Activated CD8-positive, alpha-beta memory T cell treated with anti-CD3 and anti-CD28 coated beads for 48 hours (primary cell): ENCODE data around the gene SPSB2.
"Not testable (repeated sequence)": the region's sequence is repeated elsewhere in the genome, so short reads cannot be mapped to it uniquely, and the experiment has no call there.

Source experiments
- DNase-seq, 3 experiments: peaks; one replicate each; pipeline ENCODE4 v3.0.0-alpha.2; 2020; ENCODE audit warnings: low read depth in 2 of 3, low spot score in 2 of 3

SPSB2 gene, protein sequence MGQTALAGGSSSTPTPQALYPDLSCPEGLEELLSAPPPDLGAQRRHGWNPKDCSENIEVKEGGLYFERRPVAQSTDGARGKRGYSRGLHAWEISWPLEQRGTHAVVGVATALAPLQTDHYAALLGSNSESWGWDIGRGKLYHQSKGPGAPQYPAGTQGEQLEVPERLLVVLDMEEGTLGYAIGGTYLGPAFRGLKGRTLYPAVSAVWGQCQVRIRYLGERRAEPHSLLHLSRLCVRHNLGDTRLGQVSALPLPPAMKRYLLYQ

DNA sequence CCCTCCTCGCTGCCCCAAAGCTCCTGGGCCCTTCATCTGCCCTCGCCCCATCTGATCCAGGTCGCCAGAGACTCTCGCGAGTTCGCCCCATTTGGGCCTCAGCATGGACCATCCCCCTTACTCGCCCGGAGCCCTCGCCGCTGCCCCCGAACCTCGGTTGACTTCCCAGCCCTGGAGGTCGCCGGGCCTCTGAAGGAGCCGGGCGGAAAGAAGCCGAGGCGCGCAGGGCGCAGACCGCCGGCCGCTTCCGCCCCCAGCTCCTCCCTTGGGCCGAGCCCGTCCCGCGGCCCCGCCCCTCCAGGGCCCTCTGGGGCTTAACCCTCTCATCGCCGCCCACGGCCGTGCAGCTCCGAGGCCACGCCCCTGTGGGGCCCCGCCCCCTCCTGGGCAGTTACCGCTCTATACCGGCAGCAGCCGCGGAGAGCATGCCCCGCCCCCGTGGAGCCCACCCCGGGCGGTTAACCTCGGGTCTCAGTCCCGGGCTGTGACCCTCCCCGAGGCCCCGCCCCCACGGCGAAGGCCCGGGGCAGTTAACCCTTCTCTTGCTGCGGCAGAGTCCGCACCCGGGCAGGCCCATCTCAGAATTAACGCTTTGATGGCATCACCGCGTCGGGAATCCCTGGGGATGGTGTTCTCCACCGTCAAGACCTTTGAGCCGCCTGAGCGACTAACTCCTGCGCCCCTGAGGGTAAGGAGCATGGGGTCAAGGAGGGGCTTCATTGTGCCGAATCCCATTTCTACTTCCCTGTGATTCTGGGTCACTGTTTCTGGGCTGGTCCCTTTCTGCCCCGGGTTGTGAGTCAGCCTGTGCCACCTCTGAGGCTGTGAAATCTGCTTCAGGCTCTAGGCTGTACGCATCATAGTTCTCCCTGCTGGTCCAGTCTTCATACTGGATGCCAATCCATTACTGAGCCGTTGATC, at the start of gene SPSB2:
Gene SPSB2, minus strand, starts transcription at position 210 of the 921 bp plus-strand sequence. CDS start 402 bp downstream, outside the sequence.
- DNase-seq: peak; percentile 94 to 100 (median 98)

DNA sequence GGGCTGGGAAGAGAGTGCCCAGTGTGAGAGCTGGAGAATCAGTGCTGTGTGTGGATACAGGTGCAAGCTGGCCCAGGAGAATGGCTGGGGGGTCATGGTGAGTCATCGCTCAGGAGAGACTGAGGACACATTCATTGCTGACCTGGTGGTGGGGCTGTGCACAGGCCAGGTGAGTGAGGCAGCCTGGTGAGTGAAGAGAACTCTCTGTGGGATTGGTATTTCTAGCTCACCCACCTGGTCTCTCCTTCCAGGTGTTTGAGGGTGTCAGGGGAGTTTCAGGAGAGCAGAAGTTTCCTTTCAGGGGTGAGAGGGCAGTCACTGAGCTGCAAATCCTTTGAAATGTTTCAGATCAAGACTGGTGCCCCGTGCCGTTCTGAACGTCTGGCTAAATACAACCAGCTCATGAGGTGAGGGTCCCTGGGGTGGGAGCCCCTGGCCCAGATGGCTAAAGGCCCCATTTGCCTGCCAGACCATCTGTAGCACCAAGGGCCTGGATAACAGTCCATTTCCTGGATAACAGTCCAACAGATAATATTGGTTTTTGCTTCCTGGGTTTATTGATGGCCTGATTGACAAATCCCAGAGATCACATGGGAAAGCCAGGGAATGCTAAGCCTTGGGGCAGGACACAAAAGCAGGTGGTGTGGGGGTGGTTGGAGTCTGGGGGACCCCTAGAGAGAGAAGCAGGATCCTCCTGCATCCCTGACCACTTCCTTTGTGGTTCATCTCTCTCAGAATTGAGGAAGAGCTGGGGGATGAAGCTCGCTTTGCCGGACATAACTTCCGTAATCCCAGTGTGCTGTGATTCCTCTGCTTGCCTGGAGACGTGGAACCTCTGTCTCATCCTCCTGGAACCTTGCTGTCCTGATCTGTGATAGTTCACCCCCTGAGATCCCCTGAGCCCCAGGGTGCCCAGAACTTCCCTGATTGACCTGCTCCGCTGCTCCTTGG, 49.2 kb upstream of the SPSB2 start:
- DNase-seq: no peak

DNA sequence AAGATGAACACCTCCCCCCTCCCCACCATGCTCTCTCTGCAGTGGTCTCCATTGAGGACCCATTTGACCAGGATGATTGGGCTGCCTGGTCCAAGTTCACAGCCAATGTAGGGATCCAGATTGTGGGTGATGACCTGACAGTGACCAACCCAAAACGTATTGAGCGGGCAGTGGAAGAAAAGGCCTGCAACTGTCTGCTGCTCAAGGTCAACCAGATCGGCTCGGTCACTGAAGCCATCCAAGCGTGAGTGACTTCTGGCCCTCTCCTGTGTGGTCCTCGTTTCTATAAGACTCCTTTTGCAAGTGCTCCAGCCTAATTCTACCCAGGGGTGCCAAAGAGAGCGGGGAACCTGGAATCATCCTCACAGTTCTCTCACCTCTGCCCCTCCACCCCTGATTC, 48.4 kb upstream of the SPSB2 start:
- no peak for DNase-seq

DNA sequence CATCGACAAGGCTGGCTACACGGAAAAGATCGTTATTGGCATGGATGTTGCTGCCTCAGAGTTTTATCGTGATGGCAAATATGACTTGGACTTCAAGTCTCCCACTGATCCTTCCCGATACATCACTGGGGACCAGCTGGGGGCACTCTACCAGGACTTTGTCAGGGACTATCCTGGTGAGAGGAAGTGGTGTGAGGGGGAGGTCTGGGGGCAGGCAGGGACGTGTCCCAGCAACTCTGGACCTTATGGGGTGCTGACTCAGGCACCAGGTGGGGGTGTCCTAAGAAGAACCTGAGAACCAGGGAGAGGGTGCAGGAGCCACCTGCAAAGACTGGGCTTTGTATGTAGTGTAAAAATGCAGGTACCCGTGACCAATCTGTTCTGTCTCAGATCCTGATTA, 46.5 kb upstream of the SPSB2 start:
- no peak for DNase-seq

DNA sequence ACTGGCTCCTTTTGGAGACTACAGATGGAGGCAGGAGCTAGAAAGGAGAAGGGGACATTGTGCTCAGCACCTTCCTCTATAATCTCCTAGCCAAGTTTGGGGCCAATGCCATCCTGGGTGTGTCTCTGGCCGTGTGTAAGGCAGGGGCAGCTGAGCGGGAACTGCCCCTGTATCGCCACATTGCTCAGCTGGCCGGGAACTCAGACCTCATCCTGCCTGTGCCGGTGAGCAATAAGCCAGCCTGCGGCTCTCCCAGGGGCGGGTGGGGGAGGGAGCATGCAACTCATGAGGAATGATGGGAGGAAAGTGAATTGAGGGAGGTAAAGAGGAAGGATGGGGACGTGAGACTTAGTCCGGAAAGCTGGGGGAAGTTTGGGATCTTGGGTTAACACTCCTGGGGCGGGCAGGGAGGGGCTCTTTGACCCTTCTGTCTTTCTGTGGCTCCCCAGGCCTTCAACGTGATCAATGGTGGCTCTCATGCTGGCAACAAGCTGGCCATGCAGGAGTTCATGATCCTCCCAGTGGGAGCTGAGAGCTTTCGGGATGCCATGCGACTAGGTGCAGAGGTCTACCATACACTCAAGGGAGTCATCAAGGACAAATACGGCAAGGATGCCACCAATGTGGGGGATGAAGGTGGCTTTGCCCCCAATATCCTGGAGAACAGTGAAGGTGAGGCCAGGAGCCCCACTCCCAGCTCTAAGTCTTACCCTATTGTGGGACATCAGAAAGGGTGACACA, 44.6 kb upstream of the SPSB2 start:
- no peak for DNase-seq

DNA sequence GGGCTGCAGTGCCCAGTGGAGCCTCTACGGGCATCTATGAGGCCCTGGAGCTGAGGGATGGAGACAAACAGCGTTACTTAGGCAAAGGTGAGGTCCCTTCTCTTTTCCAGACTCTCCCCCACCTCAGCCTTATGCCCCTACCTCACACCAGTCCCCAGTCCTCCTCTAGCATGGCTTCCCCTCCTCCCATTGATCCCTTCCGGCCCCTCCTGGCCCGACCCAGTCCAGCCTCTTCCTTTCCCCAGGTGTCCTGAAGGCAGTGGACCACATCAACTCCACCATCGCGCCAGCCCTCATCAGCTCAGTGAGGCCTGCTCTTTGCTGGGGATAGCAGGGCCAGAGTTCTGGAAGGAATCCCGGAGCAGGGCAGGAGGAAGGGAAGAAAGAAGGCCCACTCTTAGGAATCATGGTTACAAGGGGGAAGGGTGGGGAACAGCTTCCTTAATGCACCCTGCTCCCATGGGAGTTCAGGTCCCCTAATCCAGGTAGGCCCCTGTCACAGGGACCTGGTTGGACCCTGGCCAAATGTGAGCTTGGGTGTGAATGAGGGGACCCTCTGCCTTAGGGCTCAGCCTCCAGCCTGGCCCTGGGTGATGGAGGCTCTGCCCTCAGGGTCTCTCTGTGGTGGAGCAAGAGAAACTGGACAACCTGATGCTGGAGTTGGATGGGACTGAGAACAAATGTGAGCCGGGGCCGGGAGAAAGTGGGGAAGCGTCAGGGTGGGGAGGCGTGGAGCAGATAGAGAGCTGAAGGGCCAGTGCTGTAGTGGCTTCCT, 43.5 kb upstream of the SPSB2 start:
- DNase-seq: no peak

DNA sequence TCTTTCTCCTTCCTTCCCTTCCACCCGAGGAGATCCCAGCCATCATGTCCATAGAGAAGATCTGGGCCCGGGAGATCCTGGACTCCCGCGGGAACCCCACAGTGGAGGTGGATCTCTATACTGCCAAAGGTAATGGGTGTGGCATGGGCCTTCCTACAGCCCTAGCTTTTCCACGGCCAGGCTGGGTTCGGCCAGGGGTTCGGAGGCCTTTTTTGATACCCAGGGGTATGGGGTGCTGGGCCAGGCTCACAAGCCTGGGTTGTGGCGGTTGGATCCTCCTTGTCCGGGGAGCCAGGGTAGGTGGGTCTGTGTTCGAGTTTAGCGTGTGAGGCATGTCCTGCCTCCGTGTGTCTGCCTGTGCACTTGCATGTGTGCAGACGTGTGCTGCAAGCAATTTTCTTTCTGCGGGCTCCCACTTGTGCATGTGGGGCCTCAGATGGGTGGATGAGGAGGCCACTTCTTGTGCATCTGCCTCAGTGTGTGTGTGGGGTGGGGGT, 42.7 kb upstream of the SPSB2 start:
- no peak for DNase-seq

DNA sequence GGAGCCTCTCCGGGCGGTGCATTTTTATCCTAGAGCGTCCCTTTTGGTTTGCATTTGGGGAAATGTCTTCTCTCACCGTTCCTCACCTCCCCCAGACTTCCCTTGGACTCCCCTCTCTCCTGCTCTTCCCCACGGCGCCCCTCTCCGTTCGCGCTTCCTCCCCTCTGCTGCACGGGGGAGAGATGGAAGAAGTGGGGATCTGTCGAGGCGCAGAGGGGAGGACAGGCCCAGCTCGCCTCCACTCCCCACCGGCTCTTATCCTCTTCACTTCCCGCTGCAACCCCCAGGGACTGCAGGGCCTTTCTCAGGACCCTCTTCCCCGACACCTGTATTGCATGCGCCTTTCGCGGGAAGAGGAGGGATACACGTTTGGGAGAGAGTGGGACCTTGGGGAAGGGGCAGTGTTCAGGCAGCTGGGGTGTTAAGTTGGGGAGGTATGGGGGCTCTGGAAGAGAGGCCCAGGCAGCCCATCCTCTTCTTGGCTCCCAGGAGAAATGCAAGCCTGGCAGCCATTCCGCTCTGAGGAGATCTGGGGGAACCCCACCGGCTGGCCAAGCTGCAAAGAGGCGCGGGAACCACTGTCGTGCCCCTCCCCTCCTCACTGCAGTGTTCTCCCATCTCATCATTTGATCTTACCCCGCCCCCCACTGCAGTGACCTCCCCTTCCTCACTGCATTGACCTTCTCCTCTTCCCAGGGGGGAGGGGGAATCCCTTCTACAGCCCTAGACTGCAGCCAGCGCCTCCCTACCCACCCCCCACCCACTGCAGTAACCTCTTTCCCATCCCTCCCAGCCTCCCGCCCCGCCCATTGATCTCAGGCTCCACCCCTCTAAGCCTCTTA, 42.1 kb upstream of the SPSB2 start:
- DNase-seq: no peak

DNA sequence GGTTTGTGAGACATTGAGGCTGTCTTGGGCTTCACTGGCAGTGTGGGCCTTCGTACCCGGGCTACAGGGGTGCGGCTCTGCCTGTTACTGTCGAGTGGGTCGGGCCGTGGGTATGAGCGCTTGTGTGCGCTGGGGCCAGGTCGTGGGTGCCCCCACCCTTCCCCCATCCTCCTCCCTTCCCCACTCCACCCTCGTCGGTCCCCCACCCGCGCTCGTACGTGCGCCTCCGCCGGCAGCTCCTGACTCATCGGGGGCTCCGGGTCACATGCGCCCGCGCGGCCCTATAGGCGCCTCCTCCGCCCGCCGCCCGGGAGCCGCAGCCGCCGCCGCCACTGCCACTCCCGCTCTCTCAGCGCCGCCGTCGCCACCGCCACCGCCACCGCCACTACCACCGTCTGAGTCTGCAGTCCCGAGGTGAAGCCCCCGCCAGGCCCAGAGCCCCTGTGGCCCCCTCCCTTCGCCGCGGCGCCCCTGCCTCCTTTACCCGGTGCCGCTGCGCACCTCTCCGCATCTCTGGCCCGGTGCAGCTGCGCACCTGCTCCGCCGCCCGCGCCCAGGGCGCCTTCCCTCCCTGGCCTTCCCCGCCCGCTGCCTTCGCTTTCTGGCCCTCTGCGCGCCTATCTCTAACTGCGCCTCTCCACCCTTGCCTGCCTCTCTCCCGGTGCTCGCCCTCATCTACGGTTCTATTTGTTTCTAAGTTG, 41.3 kb upstream of the SPSB2 start, which contains the start of gene ENO2:
Gene ENO2, plus strand, starts transcription at position 335 of the 701 bp plus-strand sequence. CDS start 1,253 bp downstream, outside the sequence.
- DNase-seq: peak in 2 of 3 experiments; percentile 59 to 63

DNA sequence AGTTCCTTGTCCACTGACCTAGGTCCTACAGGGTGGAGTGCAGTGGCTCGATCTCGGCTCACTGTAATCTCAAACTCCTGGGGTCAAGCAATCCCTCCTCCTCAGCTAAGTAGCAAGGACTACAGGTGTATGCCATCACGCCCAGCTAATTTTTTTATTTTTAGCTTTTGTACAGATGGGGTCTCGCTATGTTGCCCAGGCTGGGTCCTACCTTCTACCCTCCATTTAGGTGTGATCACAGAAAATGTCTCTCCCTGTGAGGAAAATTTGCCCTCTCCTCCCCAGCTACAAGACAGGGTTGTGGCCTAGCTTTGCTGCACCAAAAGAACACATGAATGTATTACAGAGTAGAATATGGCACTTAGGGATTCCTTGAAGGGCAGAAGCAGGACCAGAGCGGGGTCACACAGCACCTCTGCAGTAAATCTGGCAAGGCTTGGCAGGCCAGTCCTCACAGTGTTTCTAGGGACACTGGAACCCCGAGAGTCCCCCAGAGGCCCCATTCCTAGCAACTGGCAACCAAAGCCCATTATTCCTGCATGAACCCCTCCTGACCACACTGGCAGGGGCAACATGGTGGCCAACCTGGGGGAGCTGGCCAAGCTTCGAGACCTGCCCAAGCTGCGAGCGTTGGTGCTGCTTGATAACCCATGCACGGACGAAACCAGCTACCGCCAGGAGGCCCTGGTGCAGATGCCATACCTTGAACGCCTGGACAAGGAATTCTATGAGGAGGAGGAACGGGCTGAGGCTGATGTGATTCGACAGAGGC, 39.2 kb upstream of the SPSB2 start:
- DNase-seq: no peak

DNA sequence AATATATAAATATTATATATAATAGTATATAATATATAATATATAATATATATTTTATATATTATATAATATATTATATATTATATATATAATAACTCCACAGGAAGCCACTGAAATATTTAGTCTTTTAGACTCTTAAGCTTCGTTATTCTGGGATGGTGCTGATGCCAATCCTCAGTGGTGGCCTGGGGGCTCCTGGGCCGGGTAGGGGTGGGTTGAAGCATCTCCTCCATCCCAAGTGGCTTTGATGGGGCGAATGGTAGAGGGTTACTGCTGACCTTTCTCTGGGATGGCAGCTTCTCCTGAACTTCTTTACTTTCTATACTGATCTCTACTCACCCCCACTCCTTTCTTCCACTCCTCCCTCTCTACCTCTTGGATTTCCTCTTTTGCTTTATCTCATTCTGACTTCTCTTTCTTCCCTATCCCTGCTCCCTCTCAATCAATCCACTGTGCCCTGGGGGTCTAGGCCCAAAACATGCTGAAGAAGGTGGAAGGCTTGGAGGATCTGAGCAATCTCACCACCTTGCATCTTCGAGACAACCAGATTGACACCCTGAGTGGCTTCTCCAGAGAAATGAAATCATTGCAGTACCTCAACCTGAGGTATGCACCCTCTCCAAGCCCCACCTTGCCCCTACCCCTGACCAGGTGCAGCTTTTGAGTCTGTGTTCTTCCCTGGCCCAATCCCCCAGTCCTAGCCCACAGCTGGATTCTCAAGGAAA, 36.5 kb upstream of the SPSB2 start:
- no peak for DNase-seq

DNA sequence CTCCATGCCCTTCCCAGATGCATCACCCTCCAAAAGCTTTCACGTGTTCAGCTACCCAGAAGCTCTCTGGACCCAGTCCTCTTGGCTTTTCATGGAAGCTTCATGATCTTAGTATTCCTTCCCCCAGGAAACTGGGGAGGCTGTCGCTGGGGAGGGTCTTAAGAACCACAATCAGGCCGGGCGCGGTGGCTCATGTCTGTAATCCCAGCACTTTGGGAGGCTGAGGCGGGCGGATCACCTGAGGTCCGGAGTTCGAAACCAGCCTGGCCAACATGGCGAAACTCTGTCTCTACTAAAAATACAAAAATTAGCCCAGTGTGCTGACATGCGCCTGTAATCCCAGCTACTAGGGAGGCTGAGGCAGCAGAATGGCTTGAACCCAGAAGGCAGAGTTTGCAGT, 35.0 kb upstream of the SPSB2 start:
- not testable (repeated sequence) for DNase-seq

DNA sequence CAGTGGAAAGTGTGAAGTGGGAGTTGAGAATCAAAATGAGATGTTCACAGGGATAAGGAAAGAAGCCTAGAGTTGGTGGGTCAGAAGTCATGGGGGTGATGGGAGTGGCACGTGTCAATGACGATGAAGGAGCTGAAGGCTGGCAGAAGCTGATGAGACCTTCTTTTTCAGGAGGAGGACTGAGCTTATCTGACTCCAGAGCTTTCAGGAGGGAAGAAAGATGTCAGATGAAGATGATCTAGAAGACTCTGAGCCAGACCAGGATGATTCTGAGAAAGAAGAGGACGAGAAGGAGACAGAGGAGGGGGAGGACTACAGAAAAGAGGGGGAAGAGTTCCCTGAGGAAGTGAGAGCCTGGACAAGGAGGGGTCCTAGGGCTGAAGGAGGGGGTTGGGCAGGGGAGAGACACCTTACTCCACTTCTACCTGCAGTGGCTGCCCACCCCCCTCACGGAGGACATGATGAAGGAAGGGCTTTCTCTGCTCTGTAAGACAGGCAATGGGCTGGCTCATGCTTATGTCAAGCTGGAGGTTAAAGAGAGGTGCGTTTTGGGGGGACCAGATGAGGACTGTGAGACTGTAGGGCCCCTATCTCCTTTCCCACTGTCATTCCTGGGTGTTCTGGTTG, 32.4 kb upstream of the SPSB2 start:
- no peak for DNase-seq

DNA sequence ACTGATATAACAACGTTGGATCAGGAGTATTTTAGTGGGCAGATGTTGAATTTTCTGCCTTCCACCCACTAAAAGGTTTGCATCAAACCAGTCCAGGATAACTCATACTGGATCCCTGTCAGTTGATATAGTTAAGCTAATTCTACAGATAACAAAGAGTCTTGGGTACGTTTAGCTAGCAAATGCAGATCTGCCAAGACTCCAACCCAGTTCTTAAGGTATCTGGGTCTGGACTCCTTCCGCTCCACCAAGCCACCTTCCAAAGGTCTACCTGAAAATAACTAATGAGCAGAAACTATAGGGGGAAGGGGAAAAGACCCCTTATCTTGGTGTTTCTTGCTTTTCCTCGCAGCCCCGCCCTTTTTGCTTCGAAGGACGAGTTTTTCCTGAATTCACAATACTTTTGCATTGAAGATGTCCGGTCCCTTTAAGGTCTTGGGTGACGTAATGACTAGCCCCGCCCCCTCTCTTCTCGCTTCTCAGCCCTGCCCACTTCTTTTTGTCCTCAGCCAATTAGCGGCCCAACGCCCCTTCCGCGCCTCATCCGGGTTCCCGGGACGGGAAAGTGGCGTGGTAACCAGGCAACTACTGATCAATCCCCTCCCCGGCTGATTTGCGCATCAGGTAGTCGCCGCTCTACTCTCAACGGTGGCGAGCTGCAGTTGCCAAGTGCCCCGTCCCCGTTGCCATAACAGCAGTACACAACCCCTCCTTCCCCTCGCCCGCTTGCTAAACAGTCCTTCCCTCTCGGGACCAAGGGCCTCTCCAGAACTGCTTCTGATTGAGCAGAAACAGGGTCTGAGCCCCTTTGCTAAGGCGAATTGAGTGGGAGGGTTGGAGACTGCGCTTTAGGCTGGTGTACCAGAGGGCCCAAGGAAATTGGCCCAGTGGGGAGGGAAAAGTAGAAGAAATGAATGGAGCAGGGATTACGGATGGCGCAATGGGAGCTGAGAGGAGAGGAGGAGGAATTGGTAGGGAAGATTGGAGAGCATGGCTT, 31.5 kb upstream of the SPSB2 start, which contains the start of gene LRRC23:
Gene LRRC23, plus strand, starts transcription at position 543 of the 997 bp plus-strand sequence. CDS start 812 bp downstream, outside the sequence.
- DNase-seq: peak; percentile 92 to 94 (median 93)

DNA sequence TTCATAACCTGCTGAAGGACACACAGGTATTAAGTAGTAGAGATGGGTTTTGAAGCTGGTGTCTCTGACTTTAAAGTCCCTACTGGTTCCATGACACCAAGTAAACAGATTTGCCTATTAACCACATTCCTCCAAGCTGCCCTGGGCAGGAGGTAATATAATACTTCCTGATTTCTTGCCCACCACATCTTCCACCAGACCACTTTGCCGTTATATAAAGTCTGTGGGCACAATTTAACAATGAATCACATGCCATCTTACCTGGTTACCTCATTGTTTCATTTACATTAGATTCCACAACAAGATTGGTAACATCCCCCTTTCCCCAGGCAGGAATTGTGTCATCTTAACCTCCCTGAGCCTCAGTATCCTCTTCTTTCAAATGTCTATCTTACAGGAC, 30.6 kb upstream of the SPSB2 start:
- DNase-seq: no peak
